Anterior cingulate cortex (tissue), 58 donors: ENCODE measurements around the gene HDAC4.

Experiments
- DNase-seq, 58 donors: peaks; one replicate each; lab custom pipeline; 2025; lab: John Stamatoyannopoulos, UW

The HDAC4 gene

DNA sequence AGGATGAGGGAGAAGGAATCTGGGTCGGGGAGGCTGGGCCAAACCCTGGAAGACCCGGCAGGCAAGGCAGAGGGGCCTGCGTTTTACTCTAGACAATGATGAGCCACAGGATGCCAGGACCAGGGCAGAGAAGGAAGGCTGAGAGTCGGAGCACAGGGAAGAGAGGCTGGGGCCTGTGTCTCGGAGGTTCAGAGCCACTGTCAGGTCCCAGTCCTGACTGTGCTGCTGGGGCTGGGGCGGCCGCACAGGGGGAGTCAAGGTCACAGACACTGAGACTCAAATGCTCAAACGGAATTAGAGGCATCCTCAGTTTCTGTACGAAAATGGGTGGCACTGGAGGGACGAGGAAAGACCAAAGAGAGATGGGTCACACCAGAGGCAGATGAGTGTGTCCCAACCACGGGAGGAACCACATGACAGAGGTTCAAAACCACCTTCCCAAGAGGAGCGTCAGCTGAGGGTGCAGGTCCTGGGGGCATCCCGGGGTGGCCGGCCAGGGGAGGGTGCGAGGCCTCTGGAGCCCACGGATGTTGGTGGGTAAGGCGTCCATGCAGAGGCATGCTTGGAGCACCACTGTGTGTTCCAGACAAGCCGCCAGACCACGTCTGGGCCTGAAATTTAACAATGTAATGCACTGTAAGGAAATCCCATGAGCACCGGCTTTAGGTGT is 14.7 kb downstream of the HDAC4 start:
- no peak for DNase-seq

DNA sequence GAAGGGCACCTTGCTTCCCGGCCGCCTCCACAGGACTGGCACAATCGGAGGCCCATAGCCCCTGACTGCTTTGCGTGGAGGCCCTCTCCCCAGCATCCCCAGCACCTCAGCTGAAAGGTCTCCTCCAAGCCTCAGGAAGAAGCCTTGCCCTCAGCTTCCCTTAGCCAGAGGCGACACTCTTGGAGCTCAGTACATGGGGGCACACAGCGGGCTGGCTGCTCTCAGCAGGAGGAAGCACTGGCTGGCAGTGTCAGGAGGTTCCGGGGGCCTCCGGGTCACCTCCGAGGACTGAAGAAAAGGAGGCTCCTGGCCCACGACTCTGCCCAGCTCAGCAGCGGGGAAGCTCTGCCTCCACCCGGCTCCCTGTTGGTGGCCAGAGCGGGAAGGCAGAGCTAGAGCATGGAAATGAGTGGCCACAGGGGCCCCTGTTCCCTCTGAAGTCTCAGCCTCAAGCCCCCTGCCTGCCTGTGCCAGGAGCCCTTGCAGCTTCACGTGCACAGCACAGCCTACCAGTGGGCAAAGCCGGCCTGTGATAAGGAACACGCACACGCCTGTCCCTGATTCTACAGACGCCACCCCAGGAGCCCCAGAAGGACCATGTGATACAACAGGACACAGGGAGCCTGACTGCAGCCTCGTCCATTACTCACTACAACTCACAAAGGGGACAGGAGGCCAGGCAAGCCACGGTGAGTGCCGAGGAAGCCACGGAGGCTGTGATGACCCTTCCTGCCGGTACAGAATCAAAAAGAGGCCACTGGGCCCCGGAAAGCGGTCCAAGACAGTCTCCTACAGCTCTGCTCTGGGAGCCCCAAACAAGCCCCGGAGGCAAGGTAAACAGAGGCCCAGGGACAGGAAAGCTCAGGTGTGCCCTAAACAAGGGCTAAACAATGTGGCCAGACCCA is 15.5 kb downstream of the HDAC4 start:
- DNase-seq = no peak

DNA sequence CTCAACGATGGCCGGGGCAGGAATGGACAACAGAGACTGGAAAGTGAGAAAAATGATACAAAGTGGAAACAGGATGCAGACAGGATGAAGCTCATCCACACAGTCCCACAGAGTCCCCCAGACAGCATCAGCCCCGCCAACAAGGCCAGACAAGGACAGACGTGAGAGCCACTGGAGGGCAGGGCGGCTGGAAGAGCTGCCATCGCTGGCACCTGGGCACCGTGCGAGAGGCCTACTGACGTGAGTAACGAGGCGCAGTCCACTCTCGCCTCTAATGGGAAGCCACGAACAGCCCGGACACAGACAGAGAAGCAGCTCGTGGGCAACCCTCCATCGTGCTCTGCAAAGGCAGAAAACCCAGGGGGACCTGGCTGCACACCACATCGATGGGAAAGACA is 17.1 kb downstream of the HDAC4 start:
- no peak for DNase-seq

DNA sequence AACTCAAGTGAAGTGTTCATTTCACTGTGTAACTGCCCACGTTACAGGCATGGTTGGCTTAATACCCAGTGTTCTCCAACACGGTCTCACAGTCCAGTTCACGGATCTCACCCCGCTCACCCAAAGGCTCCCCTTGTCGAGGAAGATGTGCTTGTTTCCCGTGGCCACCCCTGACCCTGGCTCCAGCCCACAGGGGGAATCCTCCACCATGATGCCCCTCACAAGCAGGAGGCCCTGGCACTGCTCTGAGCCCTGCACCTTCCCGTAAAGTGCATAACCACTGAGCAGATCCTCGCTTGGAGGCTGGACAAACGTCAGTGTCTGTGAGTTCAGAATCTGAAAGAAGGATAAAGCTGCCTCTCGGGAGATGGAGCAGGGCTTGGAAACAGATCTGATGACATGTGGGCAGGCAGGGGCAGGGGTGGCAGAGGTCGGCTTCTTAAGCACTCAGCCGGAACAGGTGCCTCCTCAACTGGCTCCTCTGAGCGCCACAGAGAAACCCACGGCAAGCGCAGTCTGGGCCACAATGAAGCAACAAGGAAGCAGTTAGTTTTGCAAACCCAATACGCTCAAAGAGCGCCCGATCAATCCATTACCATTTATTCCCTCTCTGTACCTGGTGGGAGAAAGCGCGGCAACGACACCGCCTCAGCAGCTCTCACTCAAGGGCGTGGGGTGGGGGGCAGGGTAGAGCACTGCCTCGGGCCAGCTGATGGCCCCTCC is 17.6 kb downstream of the HDAC4 start:
- no peak for DNase-seq

DNA sequence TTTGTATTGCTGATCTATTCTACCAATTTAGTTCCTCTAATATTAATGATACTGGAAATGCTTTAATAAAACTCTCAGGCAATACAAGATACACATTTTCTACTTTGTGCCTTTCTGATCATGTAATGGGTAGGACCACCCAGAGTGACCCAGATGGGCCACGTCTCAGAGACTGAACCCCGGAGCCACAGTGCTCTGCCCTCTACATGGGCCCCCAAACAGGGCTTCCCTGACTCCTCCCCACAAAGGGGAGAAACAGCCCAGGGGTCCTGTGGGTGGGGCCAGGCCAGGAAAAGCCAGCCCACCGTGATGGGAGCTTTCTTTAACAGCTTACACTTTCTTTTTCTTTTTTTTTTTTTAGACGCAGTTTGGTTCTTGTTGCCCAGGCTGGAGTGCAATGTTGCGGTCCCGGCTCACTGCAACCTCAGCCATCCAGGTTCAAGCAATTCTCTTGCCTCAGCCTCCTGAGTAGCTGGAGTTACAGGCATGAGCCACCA is 18.4 kb downstream of the HDAC4 start:
- no peak for DNase-seq

DNA sequence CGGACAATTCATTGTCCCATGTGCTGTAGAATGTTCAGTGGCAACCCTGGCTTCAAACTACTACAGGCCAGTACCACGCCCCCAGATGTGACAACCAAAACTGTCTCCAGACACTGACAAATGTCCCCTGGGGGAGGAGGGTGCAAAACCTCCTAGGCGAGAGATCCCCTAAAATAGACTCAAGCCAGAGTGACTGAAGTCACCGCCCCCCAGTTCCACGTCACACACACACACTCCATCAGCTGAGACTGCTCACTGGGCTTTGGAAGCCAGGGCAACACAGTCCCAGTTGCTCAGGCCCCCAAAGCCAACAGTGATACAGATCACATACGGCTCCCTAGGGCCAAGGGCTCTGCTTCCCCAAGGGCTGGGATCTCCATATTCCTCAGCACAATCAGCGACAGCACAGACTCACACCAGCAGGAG is 19.1 kb downstream of the HDAC4 start:
- peak in 9 of 58 donors; percentile 21 to 55 (median 44) for DNase-seq

DNA sequence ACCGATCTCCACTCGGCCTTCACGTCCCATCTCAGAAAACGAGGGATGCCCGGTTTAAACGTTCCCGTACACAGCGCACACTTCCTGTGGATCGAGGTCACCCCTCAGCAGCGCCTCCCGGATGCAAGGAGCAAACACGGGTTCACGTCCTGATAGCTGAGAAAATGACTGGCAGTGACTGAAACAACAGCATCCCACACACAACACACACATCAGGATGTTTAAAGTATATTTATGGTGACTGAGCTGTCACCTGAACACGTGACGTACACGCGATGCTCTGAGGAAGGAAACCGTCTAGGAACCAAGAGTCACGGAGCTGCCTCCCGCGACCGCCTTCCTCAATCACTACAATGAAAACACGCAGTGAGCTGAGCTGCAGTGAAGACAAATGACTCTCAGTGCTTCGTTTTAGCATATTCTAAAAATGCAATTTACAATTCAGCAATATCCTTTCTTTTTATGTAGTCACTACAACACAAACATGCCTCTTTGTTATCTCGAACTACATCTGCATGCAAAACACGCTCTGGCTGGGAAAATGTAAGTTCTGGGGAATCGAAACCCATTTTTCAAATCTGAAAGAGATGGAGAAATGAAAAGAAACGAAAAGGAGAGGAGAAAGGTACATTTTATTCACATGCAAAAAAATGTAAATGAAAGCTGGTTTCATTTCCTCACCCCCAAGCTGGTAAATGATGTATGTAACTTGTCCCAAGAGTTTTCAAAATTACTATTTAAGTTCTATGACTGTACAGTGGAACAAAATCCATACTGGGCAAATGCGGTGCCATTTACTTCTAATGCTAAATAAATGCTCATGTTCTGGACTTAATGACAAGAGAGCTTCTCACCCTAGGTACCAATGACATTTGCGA is 19.8 kb downstream of the HDAC4 start:
- DNase-seq = peak in 11 of 58 donors; percentile 31 to 77 (median 52)

DNA sequence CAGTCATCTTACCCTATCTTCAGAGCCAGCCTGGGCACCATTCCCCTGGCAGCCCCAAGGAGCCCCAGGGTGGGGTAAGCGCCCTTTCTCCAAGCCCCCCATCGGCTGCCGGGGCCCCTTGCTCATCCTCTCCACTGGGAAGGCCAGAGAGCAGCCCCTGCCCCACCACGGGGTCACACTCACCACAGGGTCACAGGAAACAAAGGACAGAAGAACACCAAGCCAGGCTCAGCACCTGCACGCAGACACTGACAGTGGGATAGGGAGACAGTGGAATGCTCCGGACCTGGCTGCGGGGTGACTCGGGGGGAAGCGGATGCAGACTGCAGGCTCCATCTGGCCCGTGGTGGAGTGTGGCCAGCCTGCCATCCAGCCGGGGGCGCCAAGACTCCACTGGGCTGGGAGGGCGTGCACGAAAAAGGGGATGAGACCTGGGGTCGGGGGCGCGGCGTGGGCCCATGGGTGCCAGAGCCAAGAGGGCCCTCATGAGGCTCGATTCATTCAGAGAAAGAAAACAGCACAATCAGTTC is 21.1 kb downstream of the HDAC4 start:
- no peak for DNase-seq

DNA sequence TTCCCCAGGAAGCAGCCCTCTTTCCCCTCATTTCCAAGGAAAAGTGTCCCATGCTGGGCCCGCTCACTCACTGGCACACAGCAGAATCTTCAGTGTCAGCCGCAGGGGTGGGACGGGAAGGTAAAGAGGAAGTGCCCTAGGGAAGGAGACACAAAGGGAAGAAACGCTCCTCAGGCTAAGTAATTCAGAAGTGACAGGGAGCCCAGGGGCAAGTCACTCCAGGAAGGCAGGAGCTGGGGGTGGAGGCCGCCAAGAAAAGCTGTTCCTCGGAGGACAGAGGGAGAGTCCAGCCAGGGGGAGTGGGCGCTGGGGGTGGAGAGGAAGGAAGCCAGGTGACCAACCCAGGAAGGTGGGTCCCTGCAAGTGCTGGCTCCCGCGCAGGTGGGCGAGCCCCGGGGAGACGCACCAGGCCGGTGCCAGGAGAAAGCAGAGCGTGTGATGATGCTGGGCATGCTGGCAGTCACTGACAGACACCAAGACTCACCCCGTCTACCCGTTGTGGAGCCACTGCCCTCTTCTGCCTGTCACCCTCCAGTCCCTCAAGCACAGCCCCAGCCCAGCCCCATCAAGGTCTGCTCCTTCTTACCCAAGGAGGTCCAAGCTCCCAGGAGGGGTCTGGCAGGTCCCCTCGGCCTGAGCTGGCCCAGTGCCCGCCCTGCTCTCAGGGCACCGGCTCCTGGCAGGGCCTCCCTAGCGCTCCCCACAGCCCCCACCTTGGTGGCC is 21.7 kb downstream of the HDAC4 start:
- peak in 2 of 58 donors; percentile 21 to 30 for DNase-seq

DNA sequence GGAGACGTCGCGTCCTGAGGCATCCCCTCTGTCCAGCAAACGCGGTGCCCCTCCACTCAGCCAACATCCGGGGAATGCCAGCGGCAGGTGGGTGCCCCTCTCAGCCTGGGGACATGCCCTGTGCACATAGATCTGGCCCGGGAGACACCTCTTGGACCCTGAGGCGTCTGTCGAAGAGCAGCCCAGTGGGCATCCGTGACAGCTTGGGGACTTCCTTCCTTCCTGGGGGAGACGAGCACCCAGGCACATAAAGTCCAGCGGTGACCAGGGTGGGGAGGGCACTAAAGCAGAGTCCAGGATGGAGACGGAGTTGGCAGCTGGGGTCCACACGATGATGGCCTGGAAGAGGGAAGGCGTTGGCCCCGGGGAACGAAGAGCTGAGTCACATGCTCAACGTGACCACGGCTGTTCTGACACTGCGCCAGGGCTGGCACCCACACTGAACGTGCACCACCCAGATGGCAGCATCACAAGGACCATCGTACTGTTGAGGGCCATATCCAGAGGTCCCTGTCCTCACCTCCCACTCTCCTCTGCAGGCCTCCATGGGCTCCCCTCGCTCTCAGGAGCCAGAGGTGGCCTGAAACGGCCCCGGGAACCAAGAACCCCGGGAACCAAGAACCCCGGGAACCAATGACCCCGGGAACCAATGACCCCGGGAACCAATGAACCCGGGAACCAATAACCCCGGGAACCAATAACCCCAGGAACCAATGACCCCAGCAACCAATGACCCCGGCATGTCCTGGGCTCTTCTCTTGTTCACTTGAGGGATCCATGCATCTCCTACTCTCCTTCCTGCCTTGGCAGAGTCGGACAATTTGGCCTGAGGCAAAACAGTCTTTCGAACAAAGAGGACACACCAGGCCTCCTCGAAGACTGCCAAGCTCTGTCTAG is 22.6 kb downstream of the HDAC4 start:
- no peak for DNase-seq

DNA sequence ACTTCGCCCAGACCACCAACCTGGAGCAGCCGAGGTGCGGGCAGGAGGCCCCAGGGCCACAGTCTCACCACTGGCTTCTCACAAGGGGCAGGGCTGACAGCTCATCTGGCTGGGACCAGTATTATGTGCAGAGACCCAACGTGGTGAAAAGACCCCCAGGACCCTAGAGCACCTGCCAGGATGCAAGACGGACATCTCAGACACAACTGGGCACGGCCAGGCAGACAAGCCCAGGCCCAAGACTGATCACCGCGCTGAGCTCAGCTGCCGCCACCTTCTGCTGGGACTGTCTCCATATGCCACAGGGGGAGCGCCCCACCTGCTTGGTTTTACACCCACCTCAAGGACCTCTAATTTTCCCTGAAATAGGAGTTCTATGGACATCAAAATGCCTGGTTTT is 23.2 kb downstream of the HDAC4 start:
- no peak for DNase-seq

DNA sequence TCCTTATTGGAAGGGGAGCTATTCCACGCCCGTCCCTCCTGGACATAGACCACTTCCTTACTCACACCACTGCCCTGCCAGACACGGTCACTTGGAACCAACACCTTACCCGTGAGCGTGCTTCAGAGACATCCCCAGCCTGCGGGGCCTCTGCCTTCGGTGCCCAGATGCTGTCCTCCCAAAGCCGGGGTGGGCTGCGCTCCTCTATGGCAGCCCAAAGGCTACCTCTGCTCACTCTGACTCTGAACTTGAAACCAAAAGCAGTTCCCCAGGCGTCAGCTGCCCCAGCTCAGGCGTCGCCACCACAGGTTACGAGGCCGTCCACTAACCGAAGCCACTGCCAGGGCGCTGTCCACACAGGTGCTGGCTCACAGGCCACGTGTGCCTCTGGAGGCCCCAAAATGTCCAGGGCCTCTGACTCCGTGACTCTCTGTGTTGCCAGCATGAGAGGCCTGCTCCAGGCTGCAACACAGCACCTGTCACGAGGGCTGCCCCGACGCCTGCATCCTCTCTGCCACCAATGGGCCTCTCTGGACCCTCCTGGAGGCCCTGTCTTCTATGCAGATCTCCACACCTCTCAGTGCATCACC is 23.8 kb downstream of the HDAC4 start:
- DNase-seq = no peak

DNA sequence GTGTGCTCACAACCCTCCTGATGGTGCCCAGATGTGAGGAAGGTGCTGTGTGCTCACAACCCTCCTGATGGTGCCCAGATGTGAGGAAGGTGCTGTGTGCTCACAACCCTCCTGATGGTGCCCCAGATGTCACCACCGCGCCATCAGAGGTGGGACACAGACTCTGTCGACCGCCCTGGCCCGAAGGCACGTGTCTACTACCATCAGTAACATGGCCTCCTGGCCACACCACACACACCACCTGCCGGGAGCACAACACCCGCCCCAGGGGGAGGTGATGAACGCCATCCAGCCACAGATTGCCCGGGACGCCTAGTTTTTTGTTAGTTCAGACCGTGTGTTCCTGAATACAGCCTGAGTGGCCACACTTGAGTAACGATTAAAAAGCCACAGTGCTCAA is 24.5 kb downstream of the HDAC4 start:
- no peak for DNase-seq

DNA sequence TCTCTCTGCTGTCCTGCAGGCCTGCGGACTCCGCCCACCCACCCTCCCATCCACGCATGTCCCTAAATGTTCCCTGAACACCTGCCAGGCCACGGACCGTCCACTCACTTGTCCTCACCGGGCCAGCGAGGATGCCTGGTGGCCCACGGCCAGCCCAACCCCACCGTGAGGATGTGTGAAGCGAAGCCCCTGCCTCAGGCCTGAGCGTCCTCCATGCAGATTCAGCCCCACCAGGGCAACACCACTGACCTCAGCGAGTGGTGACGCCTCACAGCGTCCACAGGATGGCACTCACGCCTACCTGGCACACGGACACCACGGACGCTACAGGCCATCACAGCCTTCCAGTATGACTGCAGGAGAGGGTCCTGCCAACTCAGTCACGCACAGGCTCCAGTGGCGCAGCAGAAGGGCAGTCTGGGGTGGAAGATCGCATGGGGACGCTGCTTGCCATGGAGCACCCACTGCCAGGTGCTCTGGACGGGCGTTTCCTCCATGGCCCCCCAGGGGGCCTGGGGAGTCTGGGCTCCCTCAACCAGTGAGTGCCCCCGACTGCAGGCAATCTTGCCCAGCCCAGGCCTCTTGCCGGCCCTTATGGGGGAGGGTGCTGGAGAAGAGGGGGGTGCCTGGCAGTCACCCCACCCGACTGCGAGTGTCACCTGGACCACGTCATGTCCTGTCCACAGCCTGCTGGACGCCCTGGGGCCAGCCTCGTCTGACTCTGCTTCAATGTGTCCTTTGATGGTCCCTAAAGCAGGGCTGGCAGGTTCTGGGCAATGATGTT is 25.4 kb downstream of the HDAC4 start:
- no peak for DNase-seq

DNA sequence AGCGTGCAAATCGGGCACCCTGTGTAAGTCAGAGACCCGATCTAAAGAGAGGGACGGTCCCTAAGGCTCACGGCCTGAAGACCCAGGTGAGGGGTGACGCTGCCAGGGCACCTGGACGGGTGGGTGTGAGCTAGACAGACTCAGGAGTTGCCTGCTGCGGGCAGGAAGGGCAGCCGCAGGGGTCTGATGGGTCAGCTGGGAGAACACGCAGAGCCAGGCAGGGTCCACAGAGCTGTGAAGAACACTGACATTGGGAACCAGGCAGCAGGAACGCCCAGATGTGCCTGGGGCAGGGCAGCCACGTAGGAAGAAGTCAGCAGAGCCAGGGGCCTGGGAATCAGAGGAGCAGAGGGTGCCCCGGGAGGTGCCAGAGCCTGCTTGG is 25.9 kb downstream of the HDAC4 start:
- no peak for DNase-seq

DNA sequence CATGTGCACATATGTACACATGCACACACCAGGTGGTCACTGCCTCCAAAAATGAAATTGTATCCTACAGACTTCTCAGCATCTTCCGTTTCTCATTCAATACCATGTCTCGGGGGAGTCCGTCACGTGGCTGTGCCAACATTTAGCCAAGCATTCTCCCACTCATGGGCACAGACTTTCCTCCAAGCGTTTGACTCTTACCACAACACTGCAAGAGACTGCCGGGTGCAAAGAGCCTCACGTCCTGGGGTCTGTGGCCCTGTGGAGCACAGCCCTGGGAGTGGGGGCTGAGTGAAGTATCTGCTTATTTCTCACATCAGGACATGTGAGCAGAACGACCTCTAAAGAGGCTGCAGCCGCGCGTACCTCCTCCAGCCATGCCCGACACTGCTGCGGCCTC is 28.0 kb downstream of the HDAC4 start:
- DNase-seq = peak in 1 of 58 donors; percentile 34
